HepG2 (cell line): Measurements from ENCODE around the gene MSI2. TPM values are rescaled to one million over a fixed set of nuclear protein-coding genes. Genes with fewer than 3 reads are reported as not detected.

Experiments used
- ATAC-seq: fragments of 200-7000 bp; cut with Tn5 transposase; 3 replicates; pipeline ENCODE4 v1.9.1; 2020; ENCODE audit warnings: mild to moderate bottlenecking, moderate library complexity
- BruUV-seq: library from RNA; stranded (reverse); fragments of 400-500 nt; replicated peaks from 2 replicates; lab custom pipeline; 2021; lab: Mats Ljungman, UMichigan
- CTCF ChIA-PET: fragments of 300-600 bp; formaldehyde crosslinking; extraction: SDS; loops from one replicate; lab custom pipeline; 2021; ENCODE audit warnings: low total read pairs, inconsistent platforms, low intra/inter-chr PET ratio; lab: Yijun Ruan, JAX
- POLR2A ChIA-PET: fragments of 350-600 bp; sonication (Branson Sonifier 250); formaldehyde crosslinking; loops from one replicate; lab custom pipeline; 2020; ENCODE audit warnings: antibody characterized with exemption, inconsistent platforms; lab: Yijun Ruan, JAX
- DNase-seq: peaks from one replicate; pipeline ENCODE4 v3.0.0-alpha.2; 2015; ENCODE audit warnings: low spot score
- FAIRE-seq: peaks from 3 replicates; lab custom pipeline; 2011; peaks lifted over from hg19 to GRCh38; lab: Jason Lieb, UNC
- H2AFZ ChIP-seq: one replicate; pipeline ENCODE4 v1.6.1; 2011; ENCODE audit warnings: low read length, inconsistent platforms
- H3K27ac ChIP-seq: fragments of 300-600 bp; 3 replicates; pipeline ENCODE4 v1.8.0; 2011; ENCODE audit warnings: mixed run types, mild to moderate bottlenecking, mixed read lengths, low read length, inconsistent platforms; ENCODE audit not compliant: insufficient read depth; ENCODE audit errors: extremely low read length
- H3K27me3 ChIP-seq, 2 experiments: fragments of 200-600 bp in 1 of 2; 2 replicates in 1 of 2; 3 replicates in 1 of 2; pipeline versions ENCODE4 v1.6.0 to v1.8.0; 2011; ENCODE audit warnings: low read length in 2 of 2, mild to moderate bottlenecking in 2 of 2, moderate library complexity in 2 of 2, inconsistent platforms in 1 of 2; ENCODE audit not compliant: insufficient read depth in 2 of 2, control insufficient read depth in 1 of 2
- H3K36me3 ChIP-seq, 2 experiments: fragments of 200-600 bp in 1 of 2; replicated peaks in 1 of 2; 2 replicates in 1 of 2; 3 replicates in 1 of 2; pipeline versions ENCODE4 v1.5.1 to v1.8.0; 2011; ENCODE audit warnings: low read length in 2 of 2, inconsistent platforms in 1 of 2; ENCODE audit not compliant: insufficient read depth in 2 of 2, control insufficient read depth in 1 of 2
- H3K4me1 ChIP-seq: 2 replicates; pipeline ENCODE4 v1.5.1; 2012; ENCODE audit warnings: low read length, inconsistent platforms; ENCODE audit not compliant: insufficient read depth
- H3K4me2 ChIP-seq: 2 replicates; pipeline ENCODE4 v1.6.0; 2011; ENCODE audit warnings: low read depth, low read length, inconsistent platforms
- H3K4me3 ChIP-seq, 3 experiments: fragments of 200-600 bp in 1 of 3; sonication (generic), shearing (Covaris generic) in 1 of 3; replicated peaks in 1 of 3; 2 replicates each; pipeline ENCODE4 v1.5.1; 2011 to 2016; ENCODE audit warnings: low read length in 3 of 3, inconsistent platforms in 2 of 3, low read depth in 2 of 3, mild to moderate bottlenecking in 2 of 3, control low read depth in 1 of 3, mixed read lengths in 1 of 3; ENCODE audit not compliant: insufficient read depth in 1 of 3
- H3K79me2 ChIP-seq: one replicate; pipeline ENCODE4 v1.6.1; 2011; ENCODE audit warnings: low read length, inconsistent platforms; ENCODE audit not compliant: insufficient read depth
- H3K9ac ChIP-seq: 2 replicates; pipeline ENCODE4 v1.6.0; 2011; ENCODE audit warnings: mild to moderate bottlenecking, low read depth, low read length, inconsistent platforms; ENCODE audit not compliant: insufficient read depth
- H3K9me3 ChIP-seq: 2 replicates; pipeline ENCODE4 v1.5.1; 2012; ENCODE audit warnings: mild to moderate bottlenecking, low read length
- H4K20me1 ChIP-seq: 2 replicates; pipeline ENCODE4 v1.6.0; 2011; ENCODE audit warnings: inconsistent platforms, mild to moderate bottlenecking, low read length, moderate library complexity; ENCODE audit not compliant: insufficient read depth
- ATF7-NPFF ChIP-seq: sonication (generic); formaldehyde crosslinking; IDR thresholded peaks from 2 replicates; pipeline ENCODE4 v1.8.1; 2023; ENCODE audit warnings: mild to moderate bottlenecking, low read depth, missing genetic modification reagents, moderate library complexity
- CHD4 ChIP-seq: fragments of 200-600 bp; sonication (generic); IDR thresholded peaks from 2 replicates; pipeline ENCODE4 v1.7.0; 2017; ENCODE audit warnings: mild to moderate bottlenecking, low read length, borderline replicate concordance
- EED ChIP-seq: sonication (generic); formaldehyde crosslinking; IDR thresholded peaks from 2 replicates; pipeline ENCODE4 v1.5.0; 2020; ENCODE audit warnings: mild to moderate bottlenecking, missing genetic modification reagents
- MBD4 ChIP-seq: IDR thresholded peaks from 2 replicates; pipeline ENCODE4 v1.6.1; 2012; ENCODE audit warnings: low read length, inconsistent platforms, borderline replicate concordance
- YY1 ChIP-seq: IDR thresholded peaks from 2 replicates; pipeline ENCODE4 v1.6.1; 2011; ENCODE audit warnings: low read length, low read depth, moderate library complexity, mild to moderate bottlenecking; ENCODE audit not compliant: insufficient read depth, insufficient replicate concordance
- ZNF160 ChIP-seq: sonication (generic); formaldehyde crosslinking; IDR thresholded peaks from 2 replicates; pipeline ENCODE4 v1.8.0; 2022; ENCODE audit warnings: mild to moderate bottlenecking, inconsistent platforms, missing genetic modification reagents
- ZNF687 ChIP-seq: sonication (generic); formaldehyde crosslinking; IDR thresholded peaks from 2 replicates; pipeline ENCODE4 v1.5.1; 2020; ENCODE audit warnings: mild to moderate bottlenecking, missing genetic modification reagents, moderate library complexity
- WGBS: methylation state at CpG from one replicate; pipeline ENCODE4 v1.1.6; 2017; ENCODE audit warnings: low lambda C conversion rate; 5-methylcytosine and 5-hydroxymethylcytosine counted together
- in situ Hi-C: cut with HindIII; loops from 2 replicates; pipeline ENCODE4 v1.10.0; 2017; ENCODE audit warnings: low pct_unique_long_range_greater_than_20kb; ENCODE audit not compliant: extremely low pct_ligation_motif_present
- intact Hi-C: fragments of 100-400 bp; cut with micrococcal nuclease; formaldehyde crosslinking; loops from one replicate; pipeline ENCODE4 v1.10.0; 2022; ENCODE audit not compliant: unreplicated experiment
- polyA plus RNA-seq, 8 experiments: library from polyadenylated mRNA; depleted of rRNA in 3 of 8; stranded (reverse) in 7 of 8; unstranded in 1 of 8; fragments of >200 nt; fragmentation: Illumina TruSeq in 4 of 8; extraction: Trizol in 4 of 8; gene quantifications; 2 replicates each; pipeline versions ENCODE4 v1.2.1 to v1.2.3, GENCODE V29; 2011 to 2016; ENCODE audit warnings: low read depth in 4 of 8, missing spikeins in 1 of 8, mixed read lengths in 1 of 8; ENCODE audit not compliant: insufficient read depth in 1 of 8
- total RNA-seq, 5 experiments: library from RNA; depleted of rRNA; stranded (reverse); fragments of >200 nt; fragmentation: Illumina TruSeq; extraction: Trizol; gene quantifications; 2 replicates each; pipeline ENCODE4 v1.2.3, GENCODE V29; 2016; ENCODE audit warnings: low read depth in 1 of 5
- TF ChIP-seq, protein P1 (sequence below): sonication (generic); formaldehyde crosslinking; IDR thresholded peaks from 2 replicates; pipeline ENCODE4 v1.5.0; 2020; ENCODE audit warnings: missing genetic modification reagents
- TF ChIP-seq, protein P2 (sequence below): sonication (generic); formaldehyde crosslinking; IDR thresholded peaks from 2 replicates; pipeline ENCODE4 v1.9.0; 2021; ENCODE audit warnings: missing genetic modification reagents, mild to moderate bottlenecking, borderline replicate concordance
- TF ChIP-seq, protein P3 (sequence below): sonication (generic); formaldehyde crosslinking; IDR thresholded peaks from 2 replicates; pipeline ENCODE4 v1.8.0; 2022; ENCODE audit warnings: missing genetic modification reagents, mild to moderate bottlenecking, inconsistent platforms, borderline replicate concordance

Gene MSI2
- total and polyA plus RNA-seq, 2 of the 13 experiments (the other 11 are each of a cell fraction or from before 2014, with no cell fraction given): 77.5 to 78.4 TPM

DNA sequence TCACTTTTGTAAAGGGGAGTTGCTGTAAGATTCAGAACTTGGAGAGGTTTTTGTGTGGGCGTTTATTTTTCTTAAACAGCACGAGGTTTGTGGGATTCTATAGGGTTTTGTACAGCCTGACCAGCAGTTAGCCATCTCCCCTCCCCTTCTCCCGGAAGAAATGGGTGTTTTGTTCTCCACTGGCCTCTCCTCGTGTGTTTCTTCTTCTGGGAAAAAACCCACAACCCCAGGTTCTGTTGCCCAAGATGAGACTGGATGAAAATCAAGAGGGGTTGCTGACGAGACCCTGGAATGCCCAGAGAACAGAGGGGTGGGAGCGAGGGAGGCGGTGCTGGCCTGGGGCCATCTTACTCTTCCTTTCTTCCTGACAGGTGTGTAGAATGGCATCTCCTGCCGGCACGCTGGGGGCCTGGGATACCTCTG, 186.1 kb downstream of the MSI2 start (continued):
- TF ChIP-seq, protein P1, sequence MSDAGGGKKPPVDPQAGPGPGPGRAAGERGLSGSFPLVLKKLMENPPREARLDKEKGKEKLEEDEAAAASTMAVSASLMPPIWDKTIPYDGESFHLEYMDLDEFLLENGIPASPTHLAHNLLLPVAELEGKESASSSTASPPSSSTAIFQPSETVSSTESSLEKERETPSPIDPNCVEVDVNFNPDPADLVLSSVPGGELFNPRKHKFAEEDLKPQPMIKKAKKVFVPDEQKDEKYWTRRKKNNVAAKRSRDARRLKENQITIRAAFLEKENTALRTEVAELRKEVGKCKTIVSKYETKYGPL (CRISPR knock-in tag): no peak
- TF ChIP-seq, all 625 proteins: peak for 0

DNA sequence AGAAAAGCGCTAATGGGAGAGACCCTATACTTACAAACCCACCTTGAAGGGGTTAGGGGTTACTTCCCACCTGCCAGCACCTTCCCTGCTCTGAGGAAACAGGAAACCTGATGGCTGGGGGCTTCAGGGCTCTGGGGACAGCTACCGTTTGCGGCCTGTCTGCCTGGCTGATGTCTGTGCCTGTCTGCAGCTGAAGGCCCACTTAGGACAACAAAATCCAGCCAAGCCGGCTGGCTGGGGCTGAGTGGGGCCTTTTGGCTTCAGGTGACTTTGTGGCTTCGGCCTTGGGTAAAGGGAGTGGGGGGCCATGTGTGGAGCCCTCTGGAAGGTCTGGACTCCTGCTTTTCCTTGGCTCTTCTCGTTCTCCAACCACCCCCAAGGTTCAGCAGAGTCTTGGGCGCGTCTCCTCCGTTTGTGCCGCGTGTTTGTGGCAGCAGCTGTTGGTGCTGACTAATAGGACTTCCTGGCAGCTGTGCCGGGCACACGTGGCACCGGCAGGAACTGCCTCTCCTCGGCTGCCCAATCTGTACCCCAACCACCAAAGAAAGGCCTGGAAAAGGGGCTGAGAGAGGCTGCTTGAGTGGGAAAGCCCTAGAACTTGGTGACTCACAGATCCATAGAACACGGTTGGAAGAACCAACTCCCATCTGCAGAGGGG, 186.7 kb downstream of the MSI2 start:
- Histone ChIP-seq H3K4me3 (no peak overlapping the region), H2AFZ (no peak overlapping the region), H3K9ac (no peak overlapping the region), H4K20me1 (no peaks in the 10 kb centered on the region), H3K27me3 (no peaks in the 10 kb centered on the region), H3K4me1 (peaks cover 77% of the 10 kb centered on the region), H3K9me3 (no peaks in the 10 kb centered on the region), H3K36me3 (peaks cover 0 to 4% of the 10 kb centered on the region in 2 experiments; a peak in 3 of 5 replicates), H3K27ac (peak overlapping the region; percentile 9), H3K4me2 (no peak overlapping the region), H3K79me2 (peaks cover 13% of the 10 kb centered on the region)
- ATAC-seq (no peak), FAIRE-seq (no peak), DNase-seq (no peak)
- 99% methylated on average over 16 of the region's 16 CpGs for WGBS
- intact Hi-C loops: loop anchor here (5.0 kb wide), 1 partner anchor 76 kb away; no protein-coding TSS in a partner anchor
- in situ Hi-C loops: no loop called here
- CTCF ChIA-PET: no interaction called here
- POLR2A ChIA-PET: no interaction called here
- no peak for TF ChIP-seq ATF7-NPFF (CRISPR knock-in tag)
- no peak for TF ChIP-seq CHD4
- TF ChIP-seq, protein P2, sequence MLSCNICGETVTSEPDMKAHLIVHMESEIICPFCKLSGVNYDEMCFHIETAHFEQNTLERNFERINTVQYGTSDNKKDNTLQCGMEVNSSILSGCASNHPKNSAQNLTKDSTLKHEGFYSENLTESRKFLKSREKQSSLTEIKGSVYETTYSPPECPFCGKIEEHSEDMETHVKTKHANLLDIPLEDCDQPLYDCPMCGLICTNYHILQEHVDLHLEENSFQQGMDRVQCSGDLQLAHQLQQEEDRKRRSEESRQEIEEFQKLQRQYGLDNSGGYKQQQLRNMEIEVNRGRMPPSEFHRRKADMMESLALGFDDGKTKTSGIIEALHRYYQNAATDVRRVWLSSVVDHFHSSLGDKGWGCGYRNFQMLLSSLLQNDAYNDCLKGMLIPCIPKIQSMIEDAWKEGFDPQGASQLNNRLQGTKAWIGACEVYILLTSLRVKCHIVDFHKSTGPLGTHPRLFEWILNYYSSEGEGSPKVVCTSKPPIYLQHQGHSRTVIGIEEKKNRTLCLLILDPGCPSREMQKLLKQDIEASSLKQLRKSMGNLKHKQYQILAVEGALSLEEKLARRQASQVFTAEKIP (CRISPR knock-in tag): no peak
- TF ChIP-seq ZNF160 (CRISPR knock-in tag): no peak
- peak; percentile 41 for TF ChIP-seq ZNF687 (CRISPR knock-in tag)
- no peak for TF ChIP-seq MBD4
- TF ChIP-seq, protein P3, sequence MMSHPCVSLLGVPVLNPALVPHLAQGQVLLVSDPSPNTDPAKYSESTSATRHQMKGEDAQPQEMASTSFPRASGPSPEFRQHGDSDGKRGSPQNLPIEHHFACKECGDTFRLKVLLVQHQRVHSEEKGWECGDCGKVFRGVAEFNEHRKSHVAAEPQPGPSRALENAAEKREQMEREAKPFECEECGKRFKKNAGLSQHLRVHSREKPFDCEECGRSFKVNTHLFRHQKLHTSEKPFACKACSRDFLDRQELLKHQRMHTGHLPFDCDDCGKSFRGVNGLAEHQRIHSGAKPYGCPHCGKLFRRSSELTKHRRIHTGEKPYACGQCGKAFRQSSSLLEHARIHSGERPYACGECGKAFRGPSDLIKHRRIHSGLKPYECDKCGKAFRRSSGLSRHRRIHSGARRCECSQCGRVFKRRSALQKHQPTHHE (CRISPR knock-in tag): no peak
- TF ChIP-seq EED (CRISPR knock-in tag): 0 out of 2 replicates have a peak, but pooled peaks have one; percentile 23
- TF ChIP-seq YY1: no peak
- BruUV-seq: no TSS peak
